PFSK-1 (cell line): ENCODE data around the gene GTSF1L.

Experiments used
- REST ChIP-seq, 2 experiments: IDR thresholded peaks; 2 replicates each; pipeline versions ENCODE4 v1.6.1 to v1.8.0; 2011 to 2012; ENCODE audit warnings: low read depth in 2 of 2, low read length in 2 of 2, control low read depth in 1 of 2, inconsistent platforms in 1 of 2, mild to moderate bottlenecking in 1 of 2, moderate library complexity in 1 of 2; ENCODE audit not compliant: insufficient read depth in 1 of 2
- TAF1 ChIP-seq: IDR thresholded peaks from 2 replicates; pipeline ENCODE4 v1.6.1; 2012; ENCODE audit warnings: low read length, control low read depth, borderline replicate concordance; ENCODE audit not compliant: insufficient read depth

GRCh38 chr20:43726811-43727338, at the start of gene GTSF1L:
- TF ChIP-seq TAF1 (no peak), REST (IDR thresholded peaks at IDR 0.05; ENCODE audit: insufficient read depth in 1 of 2, low read depth in 2 of 2, low read length in 2 of 2) (no peak)
